ENCODE results near the gene SCAF4. TPM values are rescaled to one million over a fixed set of nuclear protein-coding genes. Genes with fewer than 3 reads are reported as not detected.

Gene SCAF4
- total and polyA plus RNA-seq, 2 of the 8 experiments (the other 6 are each of a cell fraction or from before 2014, with no cell fraction given): 28.9 to 55.1 TPM

DNA sequence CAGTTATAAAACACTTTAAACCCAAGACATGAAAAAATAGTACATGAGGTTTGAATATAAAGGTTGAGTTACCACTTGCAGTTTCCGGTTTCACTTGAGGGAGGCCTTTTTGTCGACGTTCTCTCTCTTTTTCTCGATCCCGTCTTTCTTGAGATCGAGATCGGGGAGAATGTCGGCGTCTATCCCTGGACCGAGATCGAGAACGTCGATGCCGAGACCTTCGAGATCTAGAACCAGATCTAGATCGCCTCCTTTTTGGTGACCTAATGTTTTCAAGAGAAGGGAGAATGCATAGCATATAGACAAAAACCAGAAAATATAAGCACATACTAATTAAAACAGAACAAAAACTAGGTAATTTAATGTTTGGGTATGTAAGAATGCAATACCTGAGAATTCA lies 38.7 kb downstream of the SCAF4 start:
- no peaks in the 10 kb centered on the region; the same call in 1 of the 2 replicates for H3K79me1 ChIP-seq (ENCODE audit: low read depth, low read length)
- H2BK12ac ChIP-seq (ENCODE audit: low read depth, low read length): no peak overlapping the region
- H4K91ac ChIP-seq (replicated peaks; ENCODE audit: insufficient read length, low read length): no peak overlapping the region
- FAIRE-seq (no peak), DNase-seq (ENCODE audit: low read depth in 1 of 2, low spot score in 2 of 2) (no peak)
- no peak overlapping the region for H3K9ac ChIP-seq (replicated peaks in 1 of 4; ENCODE audit: extremely low read depth in 1 of 4, low read depth in 3 of 4, low read length in 3 of 4)
- H2AFZ ChIP-seq (ENCODE audit: low read length): no peak overlapping the region
- WGBS, 2 experiments (ENCODE audit: extremely low coverage in 1 of 2, insufficient coverage in 1 of 2, insufficient read length in 1 of 2, insufficient replicate concordance in 2 of 2, low coverage in 1 of 2, low lambda C conversion rate in 2 of 2, missing lambda C conversion rate in 1 of 2): 98% methylated on average over 16 of the region's 16 CpGs; no CpG with 5 or more reads in 1 of the 2 experiments
- no peak overlapping the region for H3K4ac ChIP-seq (replicated peaks; ENCODE audit: insufficient read length, low read depth, low read length)
- H3K14ac ChIP-seq (ENCODE audit: insufficient read length): no peak overlapping the region
- no peak overlapping the region for H2BK20ac ChIP-seq (ENCODE audit: low read length)
- no peak overlapping the region for H3K4me3 ChIP-seq (ENCODE audit: extremely low read depth in 1 of 4, insufficient read depth in 2 of 4, low read depth in 3 of 4, low read length in 4 of 4)
- peaks cover 0 to 5% of the 10 kb centered on the region in 2 experiments; a peak in 1 of 4 replicates for H3K79me2 ChIP-seq (ENCODE audit: control insufficient read depth in 1 of 2, insufficient read depth in 2 of 2, low read length in 2 of 2)
- H3K23ac ChIP-seq (ENCODE audit: insufficient read length): no peak overlapping the region
- CTCF ChIA-PET (ENCODE audit: partially characterized antibody): no interaction called here
- no peak overlapping the region for H2AK5ac ChIP-seq (ENCODE audit: low read depth, low read length)
- no peaks in the 10 kb centered on the region for H4K20me1 ChIP-seq (replicated peaks in 1 of 2; ENCODE audit: control insufficient read depth in 1 of 2, insufficient read depth in 2 of 2, low read length in 2 of 2)
- no peak overlapping the region for H4K8ac ChIP-seq (ENCODE audit: extremely low read depth, insufficient read depth, low read length)
- H3K27me3 ChIP-seq (replicated peaks in 1 of 4; ENCODE audit: control insufficient read depth in 3 of 4, extremely low read depth in 1 of 4, insufficient read depth in 3 of 4, low read length in 3 of 4): peaks cover 0 to 1% (median 0%) of the 10 kb centered on the region in 4 experiments; a peak in 1 of 7 replicates
- TF ChIP-seq RBBP5 (IDR thresholded peaks at IDR 0.05; ENCODE audit: borderline replicate concordance, low read depth, low read length) (no peak), SRF (IDR thresholded peaks at IDR 0.05; ENCODE audit: low read depth, low read length) (no peak)
- no peaks in the 10 kb centered on the region for H3K23me2 ChIP-seq (ENCODE audit: low read depth, low read length)
- H3K36me3 ChIP-seq (ENCODE audit: control insufficient read depth in 2 of 4, insufficient read depth in 4 of 4, low read length in 3 of 4): peaks cover 23 to 96% (median 73%) of the 10 kb centered on the region in 4 experiments
- no peak overlapping the region for H3K27ac ChIP-seq (ENCODE audit: low read depth, low read length)
- H2BK15ac ChIP-seq (ENCODE audit: low read length): no peak overlapping the region
- H4K5ac ChIP-seq (ENCODE audit: insufficient read length, low read depth, low read length): no peak overlapping the region
- no peak overlapping the region for H3K4me2 ChIP-seq (ENCODE audit: insufficient read depth in 1 of 2, low read depth in 2 of 2, low read length in 2 of 2)
- POLR2A ChIA-PET (ENCODE audit: partially characterized antibody): no interaction called here
- H3K18ac ChIP-seq (ENCODE audit: extremely low read depth, low read length): no peak overlapping the region
- H3K56ac ChIP-seq (replicated peaks; ENCODE audit: insufficient read length, low read depth, low read length): no peak overlapping the region
- no peak overlapping the region for H2BK5ac ChIP-seq (ENCODE audit: low read depth, low read length)
- H3K4me1 ChIP-seq (replicated peaks in 1 of 4; ENCODE audit: control insufficient read depth in 3 of 4, insufficient read depth in 4 of 4, low read length in 3 of 4): no peaks in the 10 kb centered on the region
- H3K9me3 ChIP-seq (ENCODE audit: insufficient read depth in 2 of 2, low read depth in 1 of 2, low read length in 1 of 2): no peaks in the 10 kb centered on the region
- no peak overlapping the region for H2BK120ac ChIP-seq (replicated peaks; ENCODE audit: low read depth, low read length)
